22Rv1 (cell line): ENCODE results near the gene FRMD8.

Experiments used
- CTCF ChIP-seq: fragments of 450-650 bp; IDR thresholded peaks from 2 replicates; pipeline ENCODE4 v1.5.1; 2017; ENCODE audit warnings: mild to moderate bottlenecking
- ZFX ChIP-seq: fragments of 450-650 bp; IDR thresholded peaks from 2 replicates; pipeline ENCODE4 v1.6.1; 2017; ENCODE audit warnings: antibody characterized with exemption, borderline replicate concordance

DNA sequence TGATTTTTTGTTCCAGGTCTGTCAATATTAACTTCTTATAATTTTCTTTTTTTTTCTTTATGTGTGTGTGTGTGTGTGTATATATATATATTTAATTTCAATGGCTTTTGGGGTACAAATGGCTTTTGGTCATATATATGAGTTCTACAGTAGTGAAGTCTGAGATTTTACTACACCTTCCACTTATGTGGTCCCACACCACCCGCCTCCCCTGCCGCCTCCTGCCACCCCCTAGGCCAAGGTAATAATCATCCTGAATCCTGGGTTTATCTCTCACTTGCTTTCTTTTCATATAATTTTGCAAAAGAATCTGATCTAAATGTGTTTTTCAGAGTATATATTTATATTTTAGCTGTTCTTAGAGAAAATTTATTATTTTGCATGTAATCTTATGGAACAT lies 47.2 kb downstream of the FRMD8 start:
- no peak for TF ChIP-seq CTCF
- TF ChIP-seq ZFX, result no peak
